ENCODE measurements around the gene PTER. TPM values are rescaled to one million over a fixed set of nuclear protein-coding genes. Genes with fewer than 3 reads are reported as not detected.

PTER gene
- total and polyA plus RNA-seq, 9 of the 15 experiments (the other 6 are each of a cell fraction or from before 2014, with no cell fraction given), result 15.5 to 42.1 (median 28.6) TPM

GRCh38 chr10:16521311-16522016 is 84.7 kb downstream of the PTER start, which contains the start of gene C1QL3:
TSS of gene C1QL3 (minus strand) at chr10:16521879. CDS start at chr10:16521065, 814 bp downstream.
- H3K36me3 ChIP-seq (ENCODE audit: control insufficient read depth, insufficient read depth, low read length), result no peaks in the 10 kb centered on the region
- no peaks in the 10 kb centered on the region for H4K20me1 ChIP-seq (replicated peaks; ENCODE audit: control insufficient read depth, insufficient read depth, low read length)
- H3K9ac ChIP-seq (ENCODE audit: insufficient read depth in 1 of 2, low read depth in 2 of 2, low read length in 2 of 2), result no peak within 1 kb of the TSS
- no peak within 1 kb of the TSS for H2AFZ ChIP-seq (ENCODE audit: low read depth, low read length)
- H3K27ac ChIP-seq (ENCODE audit: extremely low read depth, low read depth, low read length), result no peak within 1 kb of the TSS
- DNase-seq (ENCODE audit: extremely low read depth in 1 of 4, low spot score in 3 of 4), result no peak
- POLR2A ChIA-PET, result interaction anchor here (0.6 kb wide), 1 partner anchor 41 kb away, joined by 3 read pairs; no protein-coding TSS in a partner anchor
- no peak for TF ChIP-seq SP2 (IDR thresholded peaks at IDR 0.05; ENCODE audit: extremely low read depth, low read depth, low read length, poor library complexity, severe bottlenecking)
- TF ChIP-seq MAFG (tag; conservative IDR thresholded peaks at IDR 0.05), result no peak
- no peak for TF ChIP-seq KLF16 (IDR thresholded peaks at IDR 0.05)
- TF ChIP-seq ZNF134 (CRISPR knock-in tag; conservative IDR thresholded peaks at IDR 0.05), result no peak
- TF ChIP-seq CEBPB (tag; IDR thresholded peaks at IDR 0.05), result no peak
- no peak for TF ChIP-seq GTF2B (IDR thresholded peaks at IDR 0.05; ENCODE audit: extremely low read depth, insufficient read length)
- no peak for TF ChIP-seq ETV1 (tag; conservative IDR thresholded peaks at IDR 0.05; ENCODE audit: low read depth)
- TF ChIP-seq ZBTB12 (CRISPR knock-in tag; IDR thresholded peaks at IDR 0.05), result no peak
- TF ChIP-seq ZBTB2 (IDR thresholded peaks at IDR 0.05), result no peak
- no peak for TF ChIP-seq POLR2A (conservative IDR thresholded peaks at IDR 0.05)
- TF ChIP-seq NUFIP1 (IDR thresholded peaks at IDR 0.05; ENCODE audit: partially characterized antibody), result no peak
- TF ChIP-seq ZBTB33 (CRISPR knock-in tag; IDR thresholded peaks at IDR 0.05), result no peak
- TF ChIP-seq KDM1A (IDR thresholded peaks at IDR 0.05), result no peak
- no peak for TF ChIP-seq DLX4 (CRISPR knock-in tag; IDR thresholded peaks at IDR 0.05)
- TF ChIP-seq ZNF766 (CRISPR knock-in tag; conservative IDR thresholded peaks at IDR 0.05), result no peak
- no peak for TF ChIP-seq RBBP5 (IDR thresholded peaks at IDR 0.05; ENCODE audit: borderline replicate concordance, insufficient read depth, low read length, poor library complexity, severe bottlenecking)
- TF ChIP-seq ERF (CRISPR knock-in tag; IDR thresholded peaks at IDR 0.05), result no peak
- no peak for TF ChIP-seq ZNF253 (CRISPR knock-in tag; conservative IDR thresholded peaks at IDR 0.05)
- ATAC-seq, result no peak
- in situ Hi-C loops (cut with MboI), result no loop called here
- no peak for FAIRE-seq
- WGBS (ENCODE audit: insufficient coverage, low coverage, missing lambda C conversion rate), result 100% methylated on average over 21 of the region's 68 CpGs
- H3K9me1 ChIP-seq (ENCODE audit: control insufficient read depth, insufficient read depth, low read length), result no peaks in the 10 kb centered on the region
- H3K9me3 ChIP-seq (replicated peaks; ENCODE audit: control insufficient read depth, insufficient read depth, low read depth, low read length), result 0 out of 2 replicates have a peak, but pooled peaks cover 2% of the 10 kb centered on the region
- H3K4me1 ChIP-seq (replicated peaks in 1 of 2; ENCODE audit: control insufficient read depth in 2 of 2, insufficient read depth in 2 of 2, low read length in 2 of 2), result no peaks in the 10 kb centered on the region
- intact Hi-C loops (cut with micrococcal nuclease), result no loop called here
- no peak within 1 kb of the TSS for H3K4me3 ChIP-seq
- BruUV-seq (replicated peaks), result no TSS peak
- no peak within 1 kb of the TSS for H3K4me2 ChIP-seq (ENCODE audit: insufficient read depth, low read length)
- no peaks in the 10 kb centered on the region for H3K27me3 ChIP-seq (ENCODE audit: control insufficient read depth in 2 of 2, insufficient read depth in 2 of 2, low read length in 2 of 2)
- no peaks in the 10 kb centered on the region for H3K79me2 ChIP-seq (ENCODE audit: control insufficient read depth, insufficient read depth, low read length)
- CTCF ChIA-PET (ENCODE audit: low intra/inter-chr PET ratio), result no interaction called here

All from K562 (cell line).